ENCODE measurements around the gene TOR2A.

Gene TOR2A

GRCh38 chr9:127742435-127743088, 7.5 kb upstream of the TOR2A start:
- no peak for DNase-seq (ENCODE audit: low read depth)

- no peak for DNase-seq (ENCODE audit: low read depth)
These were observed 6.8 kb upstream of the TOR2A start for GRCh38 chr9:127741831-127742434.

GRCh38 chr9:127739614-127740330, 4.7 kb upstream of the TOR2A start:
- DNase-seq (ENCODE audit: low read depth) = no peak

GRCh38 chr9:127738666-127739065, 3.6 kb upstream of the TOR2A start:
- DNase-seq (ENCODE audit: low read depth) = no peak

GRCh38 chr9:127735530-127736185, 564 bp upstream of the TOR2A start:
- DNase-seq (ENCODE audit: low read depth) = no peak

GRCh38 chr9:127734247-127734746, 797 bp downstream of the TOR2A start:
- no peak for DNase-seq (ENCODE audit: low read depth)

GRCh38 chr9:127733614-127734013, 1.5 kb downstream of the TOR2A start:
- DNase-seq (ENCODE audit: low read depth) = no peak

- DNase-seq (ENCODE audit: low read depth) = no peak
These were observed 2.6 kb downstream of the TOR2A start for GRCh38 chr9:127732444-127732843.

GRCh38 chr9:127731938-127732337, 3.2 kb downstream of the TOR2A start:
- DNase-seq (ENCODE audit: low read depth) = no peak

GRCh38 chr9:127730799-127731410, 4.2 kb downstream of the TOR2A start:
- no peak for DNase-seq (ENCODE audit: low read depth)

GRCh38 chr9:127730262-127730661, 4.8 kb downstream of the TOR2A start:
- no peak for DNase-seq (ENCODE audit: low read depth)

GRCh38 chr9:127729522-127730256, 5.4 kb downstream of the TOR2A start:
- no peak for DNase-seq (ENCODE audit: low read depth)

- no peak for DNase-seq (ENCODE audit: low read depth)
These were observed 6.3 kb downstream of the TOR2A start for GRCh38 chr9:127728808-127729207.

- no peak for DNase-seq (ENCODE audit: low read depth)
These were observed 8.2 kb downstream of the TOR2A start for GRCh38 chr9:127726871-127727270.

- DNase-seq (ENCODE audit: low read depth) = no peak
These were observed 11.1 kb downstream of the TOR2A start for GRCh38 chr9:127724012-127724411.

GRCh38 chr9:127723444-127723843, 11.7 kb downstream of the TOR2A start:
- no peak for DNase-seq (ENCODE audit: low read depth)

- DNase-seq (ENCODE audit: low read depth) = no peak
These were observed 12.1 kb downstream of the TOR2A start for GRCh38 chr9:127723013-127723412.

- no peak for DNase-seq (ENCODE audit: low read depth)
These were observed 12.9 kb downstream of the TOR2A start for GRCh38 chr9:127722055-127722745.

- DNase-seq (ENCODE audit: low read depth) = no peak
These were observed 13.7 kb downstream of the TOR2A start for GRCh38 chr9:127721391-127721821.

GRCh38 chr9:127720865-127721227, 14.2 kb downstream of the TOR2A start:
- DNase-seq (ENCODE audit: low read depth) = no peak

All from T follicular helper cell (primary cell).